Ishikawa (cell line): Measurements from ENCODE around the gene REEP3.

Experiments used
- CEBPB ChIP-seq: IDR thresholded peaks from 2 replicates; pipeline ENCODE4 v1.6.1; 2012
- RAD21 ChIP-seq: IDR thresholded peaks from 2 replicates; pipeline ENCODE4 v1.6.1; 2012; ENCODE audit warnings: low read depth
- ZBTB7A ChIP-seq: IDR thresholded peaks from 2 replicates; pipeline ENCODE4 v1.6.1; 2012; ENCODE audit warnings: low read depth

DNA sequence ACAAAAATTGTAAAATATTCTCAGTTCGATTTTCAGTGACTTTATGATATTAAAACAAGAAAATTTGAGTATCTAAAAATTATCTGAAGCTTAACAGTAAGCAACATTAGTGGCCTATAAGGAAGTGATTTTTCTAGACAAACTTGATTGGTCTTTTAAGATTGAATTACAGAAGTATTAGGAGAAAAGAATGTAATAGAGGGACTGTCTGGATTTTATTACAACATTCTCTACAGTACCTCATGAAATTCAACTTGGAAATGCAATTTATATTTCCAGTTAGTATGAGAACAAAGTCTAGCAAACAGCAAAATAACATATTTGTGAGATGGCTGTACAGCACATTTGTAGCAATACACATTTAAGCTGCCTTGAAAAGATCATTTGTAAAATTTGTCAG lies 18.8 kb downstream of the REEP3 start:
- TF ChIP-seq ZBTB7A (no peak), RAD21 (no peak), CEBPB (no peak)
